K562 (cell line): ENCODE results near the gene RNF11. TPM values are rescaled to one million over a fixed set of nuclear protein-coding genes. Genes with fewer than 3 reads are reported as not detected.

Source experiments
- ATF7 ChIP-seq: fragments of 450-650 bp; IDR thresholded peaks from 2 replicates; pipeline ENCODE4 v1.7.1; 2014; ENCODE audit warnings: mild to moderate bottlenecking, moderate library complexity
- CBFA2T2 ChIP-seq: fragments of 450-650 bp; conservative IDR thresholded peaks from 2 replicates; pipeline ENCODE4 v1.6.1; 2017; ENCODE audit warnings: mild to moderate bottlenecking
- CBFA2T3 ChIP-seq: fragments of 450-650 bp; IDR thresholded peaks from 2 replicates; pipeline ENCODE4 v1.6.1; 2017
- CEBPG ChIP-seq, 3 experiments: fragments of 200-800 bp in 1 of 3; sonication (Bioruptor generic) in 1 of 3; sonication (generic) in 1 of 3; formaldehyde crosslinking in 1 of 3; IDR thresholded peaks in 2 of 3; conservative IDR thresholded peaks in 1 of 3; 2 replicates each; pipeline versions ENCODE4 v1.6.1 to v1.8.0; 2016 to 2022; ENCODE audit warnings: missing compliant biosample characterization in 2 of 3, missing genetic modification characterization in 2 of 3, mild to moderate bottlenecking in 1 of 3, missing genetic modification reagents in 1 of 3
- CHD1 ChIP-seq: fragments of 200-600 bp; sonication (generic); IDR thresholded peaks from one replicate; pipeline ENCODE4 v1.6.1; 2012; ENCODE audit warnings: mild to moderate bottlenecking, moderate library complexity, low read length, inconsistent platforms
- EP400 ChIP-seq: fragments of 450-650 bp; IDR thresholded peaks from 2 replicates; pipeline ENCODE4 v1.6.1; 2017; ENCODE audit warnings: antibody characterized with exemption, mild to moderate bottlenecking, moderate library complexity
- HCFC1 ChIP-seq: IDR thresholded peaks from 2 replicates; pipeline ENCODE4 v1.6.1; 2012; ENCODE audit warnings: low read depth, low read length, improper control_type of control experiment
- MAX ChIP-seq: sonication (generic); formaldehyde crosslinking; IDR thresholded peaks from 2 replicates; pipeline ENCODE4 v1.9.0; 2022; ENCODE audit warnings: mild to moderate bottlenecking, missing genetic modification reagents
- MCM3 ChIP-seq: fragments of 450-650 bp; IDR thresholded peaks from 2 replicates; pipeline ENCODE4 v1.6.1; 2016
- MEIS2 ChIP-seq: fragments of 450-650 bp; IDR thresholded peaks from 2 replicates; pipeline ENCODE4 v1.6.1; 2014; ENCODE audit warnings: mild to moderate bottlenecking; ENCODE audit not compliant: partially characterized antibody
- MYNN ChIP-seq, 2 experiments: sonication (generic); formaldehyde crosslinking in 1 of 2; IDR thresholded peaks; 2 replicates each; pipeline versions ENCODE4 v1.5.0 to v1.6.1; 2016 to 2020; ENCODE audit warnings: antibody characterized with exemption in 1 of 2, missing genetic modification reagents in 1 of 2
- NBN ChIP-seq: fragments of 450-650 bp; IDR thresholded peaks from 2 replicates; pipeline ENCODE4 v1.6.1; 2016; ENCODE audit warnings: low read depth, mild to moderate bottlenecking
- SIN3A ChIP-seq, 2 experiments: fragments of 150-350 bp in 1 of 2; IDR thresholded peaks; 2 replicates each; pipeline ENCODE4 v1.6.1; 2011 to 2016; ENCODE audit warnings: borderline replicate concordance in 2 of 2, low read depth in 2 of 2, low read length in 2 of 2, mild to moderate bottlenecking in 2 of 2, moderate library complexity in 2 of 2; ENCODE audit not compliant: control insufficient read depth in 1 of 2
- SMARCA5 ChIP-seq: fragments of 450-650 bp; IDR thresholded peaks from 2 replicates; pipeline ENCODE4 v1.6.1; 2016
- SMC3 ChIP-seq: conservative IDR thresholded peaks from 2 replicates; pipeline ENCODE4 v1.6.1; 2011; ENCODE audit warnings: low read depth, low read length, improper control_type of control experiment; ENCODE audit not compliant: insufficient read depth
- TCF7 ChIP-seq: sonication (generic); IDR thresholded peaks from 2 replicates; pipeline ENCODE4 v1.6.1; 2016; ENCODE audit warnings: antibody characterized with exemption, borderline replicate concordance
- TGIF2 ChIP-seq: sonication (generic); formaldehyde crosslinking; IDR thresholded peaks from 2 replicates; pipeline ENCODE4 v1.8.1; 2022; ENCODE audit warnings: mild to moderate bottlenecking, missing genetic modification reagents, moderate library complexity
- TSHZ1 ChIP-seq: fragments of 250-450 bp; sonication (Bioruptor Pico); IDR thresholded peaks from 2 replicates; pipeline ENCODE4 v1.4.0; 2020; ENCODE audit warnings: mild to moderate bottlenecking, moderate library complexity
- U2AF1 ChIP-seq: fragments of 200-400 bp; formaldehyde crosslinking; optimal IDR thresholded peaks from 2 replicates; pipeline ENCODE3; 2017; ENCODE audit warnings: mild to moderate bottlenecking, low read depth, low read length, moderate library complexity
- ZBED1 ChIP-seq: IDR thresholded peaks from 2 replicates; pipeline ENCODE4 v1.6.1; 2014
- ZNF3 ChIP-seq: fragments of 250-450 bp; sonication (Bioruptor Pico); IDR thresholded peaks from 2 replicates; pipeline ENCODE4 v1.5.0; 2021; ENCODE audit warnings: mild to moderate bottlenecking, moderate library complexity
- ZNF395 ChIP-seq: fragments of 200-800 bp; sonication (Bioruptor generic); IDR thresholded peaks from 2 replicates; pipeline ENCODE4 v1.6.1; 2017; ENCODE audit warnings: missing genetic modification characterization, missing compliant biosample characterization
- ZNF699 ChIP-seq: fragments of 250-450 bp; sonication (Bioruptor Pico); IDR thresholded peaks from 2 replicates; pipeline ENCODE4 v1.8.0; 2021; ENCODE audit warnings: mild to moderate bottlenecking, moderate library complexity; ENCODE audit not compliant: insufficient replicate concordance
- polyA plus RNA-seq, 8 experiments: library from polyadenylated mRNA; depleted of rRNA in 4 of 8; stranded (reverse) in 5 of 8; unstranded in 3 of 8; fragments of >200 nt; fragmentation: Nextera tagmentation in 2 of 8; fragmentation: Illumina TruSeq in 1 of 8; extraction: Ambion mirVana in 2 of 8; extraction: Trizol in 1 of 8; gene quantifications; 2 replicates each; pipeline versions ENCODE4 v1.2.1 to v1.2.3, GENCODE V29; 2011 to 2014; ENCODE audit warnings: inconsistent platforms in 1 of 8, missing spikeins in 1 of 8
- total RNA-seq, 7 experiments: library from RNA; depleted of rRNA in 6 of 7; stranded (reverse); fragments of >200 nt in 6 of 7; fragmentation: Illumina TruSeq in 2 of 7; extraction: Trizol in 2 of 7; gene quantifications; 2 replicates each; pipeline versions ENCODE4 v1.2.1 to v1.2.3, GENCODE V29; 2011 to 2021; ENCODE audit warnings: low replicate concordance in 1 of 7

Gene RNF11
- total and polyA plus RNA-seq, 9 of the 15 experiments (the other 6 are each of a cell fraction or from before 2014, with no cell fraction given): 5.7 to 34.3 (median 23.1) TPM

- TF ChIP-seq TSHZ1 (CRISPR knock-in tag) (no peak), SMARCA5 (0 out of 2 replicates have a peak, but pooled peaks have one; percentile 27), EP400 (no peak), TGIF2 (no peak), TCF7 (no peak), SMC3 (no peak), CBFA2T3 (peak; percentile 70), ATF7 (no peak), HCFC1 (no peak), ZBED1 (no peak), MCM3 (no peak), MAX (peak; percentile 68), U2AF1 (no peak), NBN (no peak), ZNF3 (CRISPR knock-in tag) (no peak), SIN3A (IDR thresholded peaks at IDR 0.05; ENCODE audit: borderline replicate concordance in 2 of 2, control insufficient read depth in 1 of 2, low read depth in 2 of 2, low read length in 2 of 2) (no peak), MEIS2 (peak; percentile 23), CHD1 (no peak), MYNN (IDR thresholded peaks at IDR 0.05) (no peak), MYNN (CRISPR knock-in tag; IDR thresholded peaks at IDR 0.05) (no peak), CEBPG (CRISPR knock-in tag; IDR thresholded peaks at IDR 0.05) (peak; percentile 44; the same call in 1 of the 2 replicates), CEBPG (tag; conservative IDR thresholded peaks at IDR 0.05 in 1 of 2, IDR thresholded peaks at IDR 0.05 in 1 of 2) (peak in 1 of 2 experiments; percentile 32; a peak in 1 of 4 replicates), CBFA2T2 (peak; percentile 54), ZNF699 (CRISPR knock-in tag) (no peak), ZNF395 (0 out of 2 replicates have a peak, but pooled peaks have one; percentile 36)
Observed at GRCh38 chr1:51280321-51280978, 44.4 kb downstream of the RNF11 start (continued).
